CD4-positive, alpha-beta T cell treated with Interleukin-17A for 4 hours (primary cell): ENCODE data around the gene TMEM235.
A peak's percentile ranks its signal among the peaks of the same experiment; 100 is the strongest.

Experiments used
- DNase-seq: peaks from one replicate; pipeline ENCODE4 v3.0.0-alpha.2; 2020; ENCODE audit warnings: mixed read lengths

The TMEM235 gene

DNA sequence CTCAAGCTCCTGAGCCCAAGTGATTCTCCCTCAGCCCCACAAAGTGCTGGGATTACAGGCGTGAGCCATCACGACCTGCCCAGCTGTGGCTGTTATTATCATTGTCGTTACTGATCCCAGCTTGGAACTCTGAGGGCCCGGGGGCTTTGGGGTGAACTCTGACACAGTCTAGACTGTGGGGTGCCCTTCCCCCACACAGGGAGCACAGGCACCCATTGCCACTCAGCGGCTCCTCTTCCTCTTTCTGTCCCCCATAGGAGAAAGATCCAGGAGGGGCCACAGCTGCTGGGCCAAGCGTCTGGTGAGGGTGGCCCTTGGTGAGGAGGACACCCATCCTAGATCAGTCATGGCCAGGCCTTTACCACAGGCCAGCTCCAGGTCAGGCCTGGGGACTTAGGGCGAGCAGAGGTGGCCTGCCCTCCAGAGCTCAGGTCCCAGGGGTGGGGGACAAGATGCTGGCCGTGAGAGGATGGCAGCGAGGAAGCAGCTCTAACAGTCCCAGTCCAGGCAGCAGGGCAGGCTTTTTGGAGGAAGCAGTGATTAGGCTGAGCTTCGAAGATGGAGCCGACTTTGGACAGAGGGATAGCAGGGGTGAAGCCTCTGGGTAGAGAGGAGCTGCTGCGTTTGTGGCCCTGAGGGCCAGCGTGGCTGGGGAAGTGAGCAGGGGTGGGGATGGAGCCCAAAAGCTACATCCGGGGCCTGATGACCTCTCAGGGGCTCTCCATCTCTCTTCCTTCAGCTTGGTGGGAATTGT lies 24.7 kb downstream of the TMEM235 start:
- DNase-seq = no peak

GRCh38 chr17:78256707-78257591 lies 25.5 kb downstream of the TMEM235 start:
- DNase-seq = no peak

GRCh38 chr17:78257810-78258322 lies 26.4 kb downstream of the TMEM235 start:
- DNase-seq = peak; percentile 43

DNA sequence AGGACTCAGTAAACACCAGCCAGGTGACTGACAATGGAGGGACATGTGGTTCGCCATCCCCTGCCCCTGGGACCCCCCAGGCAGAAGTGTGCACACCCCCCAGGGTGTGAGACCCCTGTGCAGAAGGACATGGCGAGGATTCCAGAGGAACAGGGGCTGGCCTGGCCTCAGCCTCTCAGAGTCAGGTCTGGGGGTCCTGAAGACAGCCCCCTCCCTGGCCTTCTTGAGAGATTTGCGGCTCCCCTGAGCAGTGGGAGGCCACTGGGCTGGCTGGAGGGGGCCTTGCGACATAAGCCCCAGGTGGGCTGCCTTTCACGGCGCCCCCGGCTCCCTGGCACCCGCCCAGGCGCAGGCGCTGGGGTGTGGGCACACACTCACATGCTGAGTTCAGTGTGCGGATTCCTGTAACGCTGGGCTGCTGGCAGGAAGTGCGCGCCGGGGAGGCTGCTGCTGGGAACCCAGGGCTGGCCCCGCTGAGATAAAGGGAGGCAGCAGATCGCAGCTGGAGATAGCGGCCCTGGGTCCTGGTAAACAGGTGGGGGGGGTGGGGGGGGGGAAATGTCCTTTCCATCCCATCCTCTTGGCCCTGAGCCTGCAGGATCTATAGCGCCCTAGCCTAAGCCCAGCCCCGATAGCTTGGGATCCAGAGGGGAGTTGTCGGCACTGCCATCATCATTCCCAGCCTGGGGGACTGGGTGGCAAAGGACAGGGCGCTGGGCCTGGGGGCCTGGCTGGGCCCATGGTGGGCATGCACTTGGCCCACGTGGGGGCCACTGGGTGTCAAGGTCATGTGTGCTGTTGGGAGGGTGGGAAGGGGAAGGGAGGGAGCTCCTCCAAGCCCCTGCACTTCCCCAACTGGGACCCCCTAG lies 27.1 kb downstream of the TMEM235 start:
- DNase-seq = peak; percentile 85

- no peak for DNase-seq
Measured at GRCh38 chr17:78259192-78259554, 27.7 kb downstream of the TMEM235 start.

GRCh38 chr17:78263063-78263735 lies 31.8 kb downstream of the TMEM235 start:
- DNase-seq = peak; percentile 47

- DNase-seq = no peak
Measured at GRCh38 chr17:78263736-78264340, 32.4 kb downstream of the TMEM235 start.

- no peak for DNase-seq
Measured at GRCh38 chr17:78264590-78264989, 33.2 kb downstream of the TMEM235 start.

- no peak for DNase-seq
Measured at GRCh38 chr17:78265121-78265520, 33.7 kb downstream of the TMEM235 start.

- no peak for DNase-seq
Measured at GRCh38 chr17:78266231-78266631, 34.8 kb downstream of the TMEM235 start.

DNA sequence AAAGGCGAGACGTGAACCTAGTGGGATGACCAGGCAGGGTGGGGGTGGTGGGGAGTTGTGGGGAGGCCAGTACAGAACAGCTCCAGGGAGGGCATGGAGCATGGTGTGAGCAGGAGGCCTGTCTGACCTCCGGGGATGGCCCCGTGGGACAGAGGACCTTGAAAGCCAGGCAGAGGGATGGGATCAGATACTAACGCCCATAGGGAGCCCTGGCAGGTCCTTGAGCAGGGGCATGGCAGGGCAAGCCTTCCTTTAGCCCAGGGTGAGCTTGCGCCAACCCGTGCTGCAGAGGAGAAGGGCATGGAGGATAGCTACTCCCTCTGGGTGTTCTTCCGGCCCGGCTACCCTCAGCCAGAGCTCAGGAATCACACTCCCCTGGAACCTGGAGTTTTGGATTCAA lies 35.3 kb downstream of the TMEM235 start:
- no peak for DNase-seq

GRCh38 chr17:78267253-78268073 lies 36.0 kb downstream of the TMEM235 start:
- no peak for DNase-seq

DNA sequence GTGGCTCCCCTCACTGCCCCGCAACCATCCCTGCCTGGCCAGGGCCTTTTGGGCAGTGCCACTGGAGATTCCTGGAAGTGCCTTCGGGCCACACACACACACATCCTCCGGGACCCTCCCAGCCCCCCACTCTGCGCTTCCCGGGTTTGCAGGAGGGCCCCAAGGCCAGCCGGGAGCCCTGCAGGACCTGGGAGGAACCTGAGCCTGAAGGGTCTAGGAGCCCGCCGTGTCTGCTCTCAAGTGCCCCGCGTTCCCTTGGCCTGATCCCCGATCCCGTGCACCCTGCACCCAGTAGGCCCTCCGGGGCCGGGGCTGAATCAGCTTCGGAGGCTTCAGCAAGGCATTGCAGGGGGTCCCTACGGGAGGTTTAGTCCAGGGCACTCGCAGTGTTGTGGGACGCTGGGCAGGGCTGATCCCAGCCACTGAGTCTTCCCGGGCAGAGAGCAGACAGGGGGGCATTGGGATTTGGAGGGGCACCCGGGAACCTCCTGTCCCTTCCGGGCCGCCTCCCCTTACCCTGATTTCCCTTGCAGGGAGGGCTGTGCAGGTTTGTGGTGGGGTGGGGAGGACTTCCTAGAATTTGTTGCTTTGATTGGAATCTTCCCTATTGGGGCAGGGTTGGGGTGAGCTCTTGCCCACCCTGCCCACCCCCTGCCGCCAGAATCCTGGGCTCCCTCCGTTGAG lies 36.9 kb downstream of the TMEM235 start:
- no peak for DNase-seq

- no peak for DNase-seq
Measured at GRCh38 chr17:78268951-78269905, 37.8 kb downstream of the TMEM235 start.

DNA sequence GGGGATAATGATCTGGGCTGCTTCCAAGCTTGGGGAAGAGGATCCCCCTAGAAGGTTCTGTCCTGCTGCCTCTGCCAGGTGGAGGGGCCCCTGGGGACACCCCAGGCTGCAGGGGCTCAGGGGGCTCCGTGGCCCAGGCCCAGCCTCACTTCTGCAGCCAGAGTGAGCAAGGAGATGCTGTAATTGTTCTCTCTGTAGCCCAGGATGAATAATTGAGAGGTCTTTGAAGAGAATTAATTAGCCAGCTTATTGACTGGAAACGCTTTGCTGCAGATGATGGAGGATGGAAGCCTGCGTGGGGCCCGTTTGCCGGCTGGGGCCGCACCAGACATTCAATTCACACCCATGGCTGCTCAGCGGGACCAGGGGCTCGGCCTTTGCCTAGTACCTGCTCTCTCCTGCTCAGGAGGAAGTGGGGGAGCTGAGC lies 38.5 kb downstream of the TMEM235 start:
- DNase-seq = no peak

- DNase-seq = no peak
Measured at GRCh38 chr17:78271419-78272170, 40.2 kb downstream of the TMEM235 start.

DNA sequence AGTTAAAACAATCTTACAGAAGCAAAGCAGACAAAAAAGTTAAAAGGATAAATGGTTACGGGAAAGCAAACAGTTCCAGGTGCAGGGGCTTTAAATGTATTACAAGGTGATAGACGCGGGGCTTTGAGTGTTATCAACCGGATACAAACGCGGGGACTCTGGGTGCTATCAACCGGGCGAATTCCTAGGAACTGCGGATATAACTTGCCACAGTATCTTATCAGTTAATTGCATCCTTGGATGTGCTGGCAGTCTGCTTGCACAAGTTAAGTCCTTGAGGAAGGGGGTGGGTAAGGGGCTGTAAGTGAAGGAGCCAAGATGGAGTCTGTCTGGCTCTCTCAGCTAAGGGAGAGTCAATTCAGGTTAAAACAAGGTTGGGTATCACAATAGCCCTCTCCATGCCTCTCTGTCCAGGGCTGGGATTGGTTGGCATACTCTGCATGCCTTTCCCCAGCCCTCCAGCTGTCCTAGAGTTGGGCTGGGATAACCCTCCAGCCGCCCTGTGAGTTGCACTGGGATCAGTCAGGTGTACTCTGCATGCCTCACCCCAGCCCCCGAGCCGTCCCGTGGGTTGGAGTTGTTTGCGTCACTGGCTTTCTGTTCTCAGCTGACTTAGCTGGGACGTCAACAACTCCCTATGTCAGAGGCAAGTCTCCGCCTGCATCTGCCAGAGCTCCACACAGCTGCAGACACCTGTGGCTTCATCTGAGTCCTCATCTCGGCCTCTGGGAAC lies 40.9 kb downstream of the TMEM235 start:
- peak; percentile 66 for DNase-seq

GRCh38 chr17:78272914-78273258 lies 41.5 kb downstream of the TMEM235 start:
- no peak for DNase-seq
